Measurements from ENCODE around the gene BCL3.

- TF ChIP-seq POLR2A (IDR thresholded peaks at IDR 0.05; ENCODE audit: low read length) (no peak), GATA1 (IDR thresholded peaks at IDR 0.05; ENCODE audit: low read depth, low read length) (no peak)
Measured at GRCh38 chr19:44747739-44748425, 626 bp upstream of the BCL3 start.

All from erythroblast (primary cell).